GM18907 (cell line): ENCODE results near the gene MZT2B.
A peak's percentile ranks its signal among the peaks of the same experiment; 100 is the strongest.
"Not testable (repeated sequence)": the region's sequence is repeated elsewhere in the genome, so short reads cannot be mapped to it uniquely, and the experiment has no call there.

Source experiments
- ATAC-seq: cut with Tn5 transposase; IDR thresholded peaks from one replicate; pipeline ENCODE4 v1.9.1; 2021; ENCODE audit warnings: mild to moderate bottlenecking, moderate library complexity; ENCODE audit not compliant: unreplicated experiment

The MZT2B gene

DNA sequence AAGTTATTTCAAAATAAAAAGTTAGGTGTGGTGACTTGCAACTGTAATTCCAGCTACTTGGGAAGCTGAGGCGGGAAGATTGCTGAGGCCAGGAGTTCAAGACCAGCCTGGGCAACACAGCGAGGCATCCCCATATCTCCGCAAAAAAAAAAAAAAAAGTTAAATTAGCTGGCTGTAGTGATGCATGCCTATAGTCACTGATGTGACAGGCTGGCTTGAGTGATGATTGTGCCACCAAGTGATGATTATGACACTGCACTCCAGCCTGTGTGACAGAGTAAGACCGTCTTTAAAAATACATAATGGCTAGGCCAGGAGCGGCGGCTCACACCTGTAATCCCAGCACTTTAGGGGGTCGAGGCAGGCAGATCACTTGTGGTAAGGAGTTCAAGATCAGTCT, 12.2 kb upstream of the MZT2B start:
- no peak for ATAC-seq

GRCh38 chr2:130174866-130175265, 7.2 kb upstream of the MZT2B start:
- ATAC-seq: peak; percentile 47

DNA sequence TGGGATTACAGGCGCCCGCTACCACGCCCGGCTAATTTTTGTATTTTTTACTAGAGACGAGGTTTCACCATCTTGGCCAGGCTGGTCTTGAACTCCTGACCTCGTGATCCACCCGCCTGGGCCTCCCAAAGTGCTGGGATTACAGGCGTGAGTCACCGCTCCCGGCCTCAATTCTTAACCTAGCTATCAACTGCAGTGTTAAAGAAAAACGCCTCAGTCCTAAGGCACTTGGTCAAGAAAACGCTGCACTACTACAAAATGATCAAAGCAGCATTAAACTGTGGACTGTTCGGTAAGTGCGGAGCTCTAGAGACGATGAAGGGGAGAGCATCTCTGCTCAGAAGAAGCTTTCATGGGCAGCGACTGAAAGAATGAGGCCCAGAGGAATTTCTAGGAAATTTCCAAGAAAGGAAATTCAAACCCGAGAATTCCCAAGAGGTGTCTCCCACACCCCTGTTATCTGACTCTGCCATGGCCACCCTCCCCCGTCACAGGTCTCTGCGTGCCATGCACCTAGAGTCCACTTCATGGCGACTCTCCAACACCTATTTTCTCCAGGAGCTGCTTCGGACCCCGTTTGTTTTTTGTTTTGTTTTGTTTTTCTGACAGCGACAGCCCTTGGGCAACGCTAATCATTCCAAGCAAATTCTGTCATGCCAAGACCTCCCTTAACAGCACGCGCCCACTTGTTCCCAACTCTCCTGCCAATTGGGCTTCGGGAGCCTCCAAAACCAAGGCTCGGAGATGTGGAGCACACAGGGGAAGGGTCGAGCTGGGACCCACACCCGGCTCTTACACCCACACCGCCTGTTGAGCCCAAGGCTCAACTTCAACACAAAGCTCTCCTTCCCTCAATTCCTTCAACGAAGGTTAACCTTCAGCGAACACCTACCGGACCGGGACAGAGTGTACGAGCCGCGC, 1.4 kb upstream of the MZT2B start:
- ATAC-seq: not testable (repeated sequence)

DNA sequence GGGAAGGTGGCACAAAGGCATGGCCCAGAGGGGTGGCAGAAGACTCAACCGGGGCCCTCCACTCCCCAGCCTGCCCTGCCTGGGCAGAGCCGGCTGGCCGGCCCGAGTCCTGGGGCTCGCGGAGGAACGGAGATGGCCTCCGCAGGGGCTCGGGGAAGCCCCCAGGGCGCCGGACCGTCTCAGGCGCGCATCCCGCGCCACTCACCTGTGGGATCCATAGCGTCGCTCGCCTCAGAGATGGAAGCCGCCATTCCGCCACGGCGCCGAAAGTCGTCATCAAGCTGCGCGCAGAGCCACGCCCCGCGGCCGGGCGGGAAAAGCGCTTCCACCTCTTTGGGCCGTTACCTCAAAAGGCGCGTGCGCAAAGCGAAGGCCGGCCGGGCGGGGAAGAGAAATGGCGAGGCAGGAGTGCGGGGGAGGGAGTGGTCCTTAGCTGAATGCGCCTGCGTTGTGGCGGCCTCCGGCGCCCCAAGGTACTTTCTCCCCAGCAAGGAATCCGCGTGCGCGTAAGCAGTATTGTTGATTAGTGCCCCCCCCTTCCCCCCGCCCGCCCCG, 660 bp upstream of the MZT2B start, which contains the start of gene SMPD4:
SMPD4 (minus strand) TSS at position 278 of the 555 bp plus-strand sequence. CDS start 5,010 bp downstream, outside the sequence.
- ATAC-seq: peak; percentile 70

DNA sequence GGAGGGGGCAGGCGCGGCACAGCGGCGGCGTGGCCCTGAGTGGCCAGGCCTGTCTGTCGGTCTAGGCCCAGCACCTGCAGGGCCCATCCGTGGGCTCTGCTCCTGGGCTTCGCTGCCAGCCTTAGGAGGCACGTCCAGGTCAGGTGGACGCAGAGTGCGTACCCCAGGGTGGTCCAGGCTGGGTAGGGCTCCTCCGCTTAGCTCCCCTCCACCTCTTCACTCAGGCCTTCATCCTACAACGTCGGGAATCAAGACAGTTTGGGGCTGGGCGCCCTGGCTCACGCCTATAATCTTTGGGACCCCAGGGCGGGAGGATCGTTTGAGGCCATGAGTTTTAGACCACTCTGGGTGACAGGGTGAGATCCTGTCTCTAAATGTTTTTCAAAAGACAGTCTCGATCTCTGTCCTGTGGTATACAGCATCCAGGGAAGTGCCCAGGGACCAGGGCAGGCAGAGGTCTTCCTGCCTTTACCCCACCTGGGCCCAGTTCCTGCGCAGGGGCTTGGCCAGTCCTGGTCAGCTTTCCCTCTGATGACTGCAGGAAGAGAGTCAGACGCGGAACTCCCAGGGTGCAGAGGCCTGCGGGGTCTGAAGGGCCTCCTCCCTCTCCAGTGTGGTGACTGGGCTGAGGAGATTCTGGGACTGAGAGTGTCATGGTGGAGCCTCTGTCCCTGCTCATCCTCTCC, 907 bp downstream of the MZT2B start:
- ATAC-seq: not testable (repeated sequence)

GRCh38 chr2:130183512-130184373, 1.7 kb downstream of the MZT2B start:
- no peak for ATAC-seq

- ATAC-seq: no peak
Measured at GRCh38 chr2:130185436-130185835, 3.4 kb downstream of the MZT2B start.

DNA sequence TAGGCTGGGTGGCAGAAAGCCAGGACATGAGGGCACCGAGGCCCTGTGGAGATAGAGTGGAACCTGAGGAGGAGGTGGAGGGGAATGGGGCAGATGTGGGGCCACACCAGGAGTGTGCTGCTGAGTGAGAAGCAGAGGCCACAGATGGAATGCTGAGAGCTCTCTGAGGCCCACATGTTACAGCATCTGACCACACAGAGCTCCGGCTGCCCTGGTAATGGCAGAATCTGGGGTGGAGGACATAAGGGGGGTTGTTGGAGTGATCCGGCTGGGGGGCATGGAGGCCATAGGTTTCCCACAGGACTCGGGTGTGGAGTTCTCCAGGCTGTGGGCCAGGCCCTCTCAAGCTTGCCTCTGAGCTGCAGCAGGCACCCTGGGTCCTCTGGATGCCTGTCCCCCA, 3.8 kb downstream of the MZT2B start:
- ATAC-seq: no peak

GRCh38 chr2:130186391-130186790, 4.3 kb downstream of the MZT2B start:
- ATAC-seq: no peak

- no peak for ATAC-seq
Measured at GRCh38 chr2:130187268-130187667, 5.2 kb downstream of the MZT2B start.

GRCh38 chr2:130187859-130188792, 6.1 kb downstream of the MZT2B start:
- not testable (repeated sequence) for ATAC-seq

DNA sequence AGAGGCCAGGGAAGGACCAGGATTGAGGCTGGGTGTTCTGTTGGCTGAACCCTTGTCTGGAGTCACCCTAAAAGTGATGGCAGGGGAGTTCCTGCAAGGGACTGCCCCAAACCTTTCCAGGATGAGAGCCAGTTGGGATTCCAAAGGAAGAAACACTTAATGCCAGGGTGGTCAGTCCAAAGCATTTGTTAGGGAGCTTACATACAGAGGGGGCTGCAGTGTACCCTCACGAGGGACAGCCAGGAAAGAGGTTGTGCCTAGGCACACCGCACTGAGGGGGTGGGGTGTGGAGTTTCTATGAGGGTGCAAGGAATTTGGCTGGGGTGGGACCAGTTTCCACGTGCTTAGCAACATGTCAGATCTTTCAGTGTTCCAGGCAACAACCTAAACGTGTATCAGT, 6.9 kb downstream of the MZT2B start:
- ATAC-seq: not testable (repeated sequence)

- no peak for ATAC-seq
Measured at GRCh38 chr2:130190237-130190636, 8.2 kb downstream of the MZT2B start.

DNA sequence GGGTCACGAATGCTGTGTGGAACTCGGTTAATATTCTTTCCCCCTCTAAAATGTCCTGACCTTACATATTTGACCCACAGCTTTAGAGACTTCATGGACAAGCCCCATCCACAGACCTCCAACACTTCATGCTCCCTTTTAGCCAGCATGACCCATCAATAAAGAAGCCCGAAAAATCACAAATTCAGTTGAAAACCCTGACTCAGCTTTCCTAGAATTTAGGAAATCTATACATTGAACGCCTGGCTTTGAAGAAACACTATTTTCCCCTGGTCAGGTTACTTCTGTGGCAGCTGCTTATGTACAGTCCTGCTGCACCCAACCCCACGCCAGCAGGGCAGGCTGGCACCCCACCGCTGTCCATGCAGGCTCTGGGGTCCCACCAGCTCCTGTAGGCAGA, 9.3 kb downstream of the MZT2B start:
- ATAC-seq: not testable (repeated sequence)

DNA sequence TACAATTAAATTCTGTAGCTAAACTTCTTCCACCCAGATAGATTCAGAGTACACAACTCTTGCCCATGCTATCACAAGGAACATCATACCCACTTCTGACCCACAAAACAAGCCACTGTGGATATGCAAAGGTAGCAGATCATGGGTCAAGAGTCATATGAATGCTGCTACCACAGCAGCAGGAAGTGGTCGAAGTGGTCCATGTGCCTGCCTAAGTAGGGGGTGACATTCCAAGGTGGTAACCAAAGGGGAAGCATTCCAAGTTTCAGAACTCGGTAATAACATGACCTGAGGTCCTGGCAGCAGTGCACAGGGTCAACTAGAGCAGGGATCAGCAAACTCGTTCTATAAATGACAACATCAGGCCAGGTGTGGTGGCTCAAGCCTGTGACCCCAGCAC, 10.4 kb downstream of the MZT2B start:
- not testable (repeated sequence) for ATAC-seq

DNA sequence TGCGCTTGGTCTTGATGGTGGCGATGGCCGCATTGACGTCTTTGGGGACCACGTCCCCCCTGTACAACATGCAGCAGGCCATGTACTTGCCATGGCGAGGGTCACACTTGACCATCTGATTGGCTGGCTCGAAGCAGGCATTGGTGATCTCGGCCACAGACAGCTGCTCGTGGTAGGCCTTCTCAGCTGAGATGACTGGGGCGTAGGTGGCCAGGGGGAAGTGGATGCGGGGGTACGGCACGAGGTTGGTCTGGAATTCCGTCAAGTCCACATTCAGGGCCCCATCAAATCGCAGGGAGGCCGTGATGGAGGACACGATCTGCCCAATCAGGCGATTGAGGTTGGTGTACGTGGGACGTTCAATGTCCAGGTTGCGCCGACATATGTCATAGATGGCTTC, 11.8 kb downstream of the MZT2B start:
- not testable (repeated sequence) for ATAC-seq

GRCh38 chr2:130195089-130195635, 13.1 kb downstream of the MZT2B start:
- ATAC-seq: not testable (repeated sequence)

- not testable (repeated sequence) for ATAC-seq
Measured at GRCh38 chr2:130196052-130196451, 14.0 kb downstream of the MZT2B start.

- ATAC-seq: no peak
Measured at GRCh38 chr2:130198343-130198742, 16.3 kb downstream of the MZT2B start, which contains the start of gene TUBA3E. Gene TUBA3E (minus strand): TSS chr2:130198439. CDS start chr2:130198360, 79 bp downstream.
